OCI-LY3 (cell line): Measurements from ENCODE around the gene MYCBP2.

ENCODE experiments used
- H2AFZ ChIP-seq: fragments of 200-600, 300-600 bp; shearing (Covaris generic); 2 replicates; pipeline ENCODE4 v1.6.0; 2014; ENCODE audit warnings: antibody characterized with exemption, low read depth, low read length
- H3K27ac ChIP-seq: fragments of 200-600, 300-600 bp; sonication (generic); 2 replicates; pipeline ENCODE4 v1.5.1; 2014; ENCODE audit warnings: mild to moderate bottlenecking, low read length, moderate library complexity, mixed read lengths
- H3K27me3 ChIP-seq: fragments of 200-600, 300-600 bp; sonication (generic); 2 replicates; pipeline ENCODE4 v1.6.1; 2014; ENCODE audit warnings: low read depth, low read length, mixed read lengths
- H3K36me3 ChIP-seq: fragments of 200-600, 300-600 bp; sonication (generic); replicated peaks from 2 replicates; pipeline ENCODE3; 2014; ENCODE audit warnings: low read depth, low read length, mixed read lengths
- H3K4me1 ChIP-seq: fragments of 300-600, 200-600 bp; sonication (generic); 2 replicates; pipeline ENCODE4 v1.6.1; 2014; ENCODE audit warnings: low read length, mixed read lengths
- H3K4me2 ChIP-seq: fragments of 200-600, 300-600 bp; sonication (generic); 2 replicates; pipeline ENCODE4 v1.6.1; 2014; ENCODE audit warnings: low read length, mixed read lengths
- H3K4me3 ChIP-seq: fragments of 300-600, 200-600 bp; sonication (generic); 2 replicates; pipeline ENCODE4 v1.5.1; 2014; ENCODE audit warnings: antibody characterized with exemption, mild to moderate bottlenecking, low read length, moderate library complexity
- H3K79me2 ChIP-seq: fragments of 300-600, 200-600 bp; shearing (Covaris generic); 2 replicates; pipeline ENCODE4 v1.6.1; 2014; ENCODE audit warnings: mild to moderate bottlenecking, low read length, mixed read lengths
- H3K9ac ChIP-seq: fragments of 300-600, 200-600 bp; shearing (Covaris generic); 2 replicates; pipeline ENCODE4 v1.6.0; 2014; ENCODE audit warnings: mild to moderate bottlenecking, low read length, moderate library complexity
- H3K9me3 ChIP-seq: fragments of 200-600, 300-600 bp; shearing (Covaris generic); 2 replicates; pipeline ENCODE4 v1.6.1; 2014; ENCODE audit warnings: low read length, mixed read lengths; ENCODE audit not compliant: insufficient read depth
- H4K20me1 ChIP-seq: fragments of 200-600, 300-600 bp; sonication (generic); 2 replicates; pipeline ENCODE4 v1.6.1; 2016; ENCODE audit warnings: low read length, mixed read lengths; ENCODE audit not compliant: insufficient read depth
- CTCF ChIP-seq: fragments of 200-600, 300-600 bp; sonication (generic); IDR thresholded peaks from 2 replicates; pipeline ENCODE4 v1.5.1; 2014; ENCODE audit warnings: antibody characterized with exemption, low read length, low read depth
- EZH2phosphoT487 ChIP-seq: fragments of 200-600 bp; shearing (Covaris generic); IDR thresholded peaks from 2 replicates; pipeline ENCODE4 v1.6.1; 2018; ENCODE audit warnings: antibody characterized with exemption, mixed run types, low read depth

MYCBP2 gene

GRCh38 chr13:77001963-77002587, 324.8 kb downstream of the MYCBP2 start:
- Histone ChIP-seq H3K36me3 (peaks cover 38% of the 10 kb centered on the region), H3K27me3 (no peaks in the 10 kb centered on the region), H3K27ac (no peak overlapping the region), H2AFZ (no peak overlapping the region), H3K79me2 (peaks cover 2% of the 10 kb centered on the region; the same call in 1 of the 2 replicates), H3K4me3 (no peak overlapping the region), H3K4me1 (no peaks in the 10 kb centered on the region), H3K9ac (no peak overlapping the region), H3K9me3 (no peaks in the 10 kb centered on the region), H3K4me2 (no peak overlapping the region), H4K20me1 (peaks cover 4% of the 10 kb centered on the region; the same call in 1 of the 2 replicates)
- TF ChIP-seq CTCF (no peak), EZH2phosphoT487 (no peak)

GRCh38 chr13:77001540-77001939, 325.4 kb downstream of the MYCBP2 start:
- Histone ChIP-seq H3K9ac (no peak overlapping the region), H3K36me3 (peaks cover 34% of the 10 kb centered on the region)

GRCh38 chr13:77000475-77000874, 326.4 kb downstream of the MYCBP2 start:
- Histone ChIP-seq H3K4me2 (no peak overlapping the region), H3K9me3 (no peaks in the 10 kb centered on the region), H3K36me3 (peaks cover 40% of the 10 kb centered on the region), H4K20me1 (no peaks in the 10 kb centered on the region), H2AFZ (no peak overlapping the region), H3K4me3 (no peak overlapping the region), H3K9ac (no peak overlapping the region), H3K79me2 (no peaks in the 10 kb centered on the region), H3K27me3 (no peaks in the 10 kb centered on the region), H3K4me1 (no peaks in the 10 kb centered on the region), H3K27ac (no peak overlapping the region)
- no peak for TF ChIP-seq EZH2phosphoT487
- no peak for TF ChIP-seq CTCF

More at GRCh38 chr13:77001540-77001939, 325.4 kb downstream of the MYCBP2 start:
- no peak overlapping the region for H3K4me3 ChIP-seq
- no peaks in the 10 kb centered on the region for H3K79me2 ChIP-seq
- H3K4me2 ChIP-seq, result no peak overlapping the region
- no peak overlapping the region for H3K27ac ChIP-seq
- H3K4me1 ChIP-seq, result no peaks in the 10 kb centered on the region
- H4K20me1 ChIP-seq, result peaks cover 3% of the 10 kb centered on the region; the same call in 1 of the 2 replicates
- no peaks in the 10 kb centered on the region for H3K27me3 ChIP-seq
- no peak overlapping the region for H2AFZ ChIP-seq
- H3K9me3 ChIP-seq, result no peaks in the 10 kb centered on the region
- no peak for TF ChIP-seq EZH2phosphoT487
- TF ChIP-seq CTCF, result no peak
